Hematopoietic multipotent progenitor cell treated with erythropoietin and hydrocortisone succinate and interleukin-3 and kit ligand, for 4 days (in vitro differentiated cells): Measurements from ENCODE around the gene CLSTN1.
A peak's percentile ranks its signal among the peaks of the same experiment; 100 is the strongest.
"Not testable (repeated sequence)": the region's sequence is repeated elsewhere in the genome, so short reads cannot be mapped to it uniquely, and the experiment has no call there.

Experiments used
- DNase-seq: peaks from one replicate; pipeline ENCODE4 v3.0.0-alpha.2; 2015

CLSTN1 gene

DNA sequence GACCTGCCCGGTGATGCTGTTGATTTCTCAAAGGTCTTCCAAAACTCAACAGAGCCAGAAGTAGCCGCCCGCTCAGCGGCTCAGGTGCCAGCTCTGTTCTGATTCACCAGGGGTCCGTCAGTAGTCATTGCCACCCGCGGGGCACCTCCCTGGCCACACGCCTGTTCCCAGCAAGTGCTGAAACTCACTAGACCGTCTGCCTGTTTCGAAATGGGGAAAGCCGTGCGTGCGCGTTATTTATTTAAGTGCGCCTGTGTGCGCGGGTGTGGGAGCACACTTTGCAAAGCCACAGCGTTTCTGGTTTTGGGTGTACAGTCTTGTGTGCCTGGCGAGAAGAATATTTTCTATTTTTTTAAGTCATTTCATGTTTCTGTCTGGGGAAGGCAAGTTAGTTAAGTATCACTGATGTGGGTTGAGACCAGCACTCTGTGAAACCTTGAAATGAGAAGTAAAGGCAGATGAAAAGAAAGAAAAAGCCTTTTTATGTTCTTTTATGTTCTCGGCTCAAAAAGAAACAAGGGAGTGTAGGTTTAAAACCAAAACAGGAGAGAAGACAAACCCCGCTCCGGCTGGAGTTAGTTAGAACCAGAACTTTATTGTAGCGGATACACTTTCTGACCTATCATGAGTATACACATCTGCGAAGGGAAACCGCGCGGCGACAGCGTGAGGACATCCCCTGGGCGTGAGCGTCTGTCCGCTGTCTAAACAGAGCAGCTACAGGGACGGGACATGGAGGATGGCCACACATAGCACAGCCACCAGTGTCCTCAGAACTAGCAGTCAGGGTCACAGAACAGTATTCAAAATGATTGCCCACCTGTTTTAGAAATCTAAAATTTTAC, 95.1 kb downstream of the CLSTN1 start:
- no peak for DNase-seq

DNA sequence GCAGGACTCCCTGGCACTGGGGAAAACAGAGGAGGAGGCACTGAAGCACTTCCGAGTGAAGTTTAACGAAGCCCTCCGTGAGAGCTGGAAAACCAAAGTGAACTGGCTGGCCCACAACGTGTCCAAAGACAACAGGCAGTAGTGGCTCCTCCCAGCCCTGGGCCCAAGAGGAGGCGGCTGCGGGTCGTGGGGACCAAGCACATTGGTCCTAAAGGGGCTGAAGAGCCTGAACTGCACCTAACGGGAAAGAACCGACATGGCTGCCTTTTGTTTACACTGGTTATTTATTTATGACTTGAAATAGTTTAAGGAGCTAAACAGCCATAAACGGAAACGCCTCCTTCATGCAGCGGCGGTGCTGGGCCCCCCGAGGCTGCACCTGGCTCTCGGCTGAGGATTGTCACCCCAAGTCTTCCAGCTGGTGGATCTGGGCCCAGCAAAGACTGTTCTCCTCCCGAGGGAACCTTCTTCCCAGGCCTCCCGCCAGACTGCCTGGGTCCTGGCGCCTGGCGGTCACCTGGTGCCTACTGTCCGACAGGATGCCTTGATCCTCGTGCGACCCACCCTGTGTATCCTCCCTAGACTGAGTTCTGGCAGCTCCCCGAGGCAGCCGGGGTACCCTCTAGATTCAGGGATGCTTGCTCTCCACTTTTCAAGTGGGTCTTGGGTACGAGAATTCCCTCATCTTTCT, 96.7 kb downstream of the CLSTN1 start:
- no peak for DNase-seq

DNA sequence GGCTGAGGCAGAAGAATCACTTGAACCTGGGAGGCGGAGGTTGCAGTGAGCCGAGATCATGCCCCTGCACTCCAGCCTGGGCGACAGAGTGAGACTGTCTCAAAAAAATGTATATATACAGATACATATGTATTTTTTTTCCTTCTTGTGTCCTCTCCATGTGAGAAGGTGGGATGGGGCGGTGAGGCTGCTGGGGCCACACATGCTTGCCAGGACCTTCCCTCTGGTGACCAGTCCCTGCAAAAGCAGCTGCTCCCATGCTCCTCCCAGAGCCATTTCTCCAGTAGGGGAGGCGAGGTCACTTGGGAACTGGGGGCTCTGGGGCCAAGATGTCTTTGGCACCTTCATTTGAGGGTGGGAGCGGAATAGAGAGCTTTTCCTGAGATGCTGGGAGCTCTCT, 97.4 kb downstream of the CLSTN1 start:
- DNase-seq = no peak

DNA sequence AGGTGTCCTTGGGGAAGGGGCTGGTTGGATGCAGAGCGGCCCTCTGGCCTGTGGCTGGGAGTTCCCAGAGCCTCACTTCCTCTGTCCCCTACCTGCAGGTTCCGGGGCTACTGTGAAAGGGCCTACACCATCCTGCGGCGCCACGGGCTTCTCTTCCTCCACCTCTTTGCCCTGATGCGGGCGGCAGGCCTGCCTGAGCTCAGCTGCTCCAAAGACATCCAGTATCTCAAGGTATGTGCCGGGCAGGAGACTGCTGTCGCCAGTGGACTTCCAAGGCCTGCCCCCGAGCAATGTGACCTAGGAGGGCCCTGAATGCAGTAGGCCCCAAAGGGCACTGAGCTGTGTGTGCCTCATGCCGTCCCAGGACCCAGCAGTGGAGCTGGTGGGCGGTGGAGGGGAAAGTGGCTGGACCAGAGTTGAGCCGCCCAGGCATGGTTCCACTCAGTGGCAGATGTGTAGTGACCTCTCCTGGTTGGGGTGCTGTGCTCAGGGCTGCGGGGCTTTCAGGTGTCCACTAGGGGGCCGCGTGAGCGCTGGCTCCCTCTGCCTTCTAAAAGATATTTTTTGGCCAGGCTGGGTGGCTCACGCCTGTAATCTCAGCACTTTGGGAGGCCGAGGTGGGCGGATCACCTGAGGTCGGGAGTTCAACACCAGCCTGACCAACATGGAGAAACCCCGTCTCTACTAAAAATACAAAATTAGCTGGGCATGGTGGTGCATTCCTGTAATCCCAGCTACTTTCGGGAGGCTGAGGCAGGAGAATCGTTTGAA, 98.9 kb downstream of the CLSTN1 start:
- peak; percentile 87 for DNase-seq

DNA sequence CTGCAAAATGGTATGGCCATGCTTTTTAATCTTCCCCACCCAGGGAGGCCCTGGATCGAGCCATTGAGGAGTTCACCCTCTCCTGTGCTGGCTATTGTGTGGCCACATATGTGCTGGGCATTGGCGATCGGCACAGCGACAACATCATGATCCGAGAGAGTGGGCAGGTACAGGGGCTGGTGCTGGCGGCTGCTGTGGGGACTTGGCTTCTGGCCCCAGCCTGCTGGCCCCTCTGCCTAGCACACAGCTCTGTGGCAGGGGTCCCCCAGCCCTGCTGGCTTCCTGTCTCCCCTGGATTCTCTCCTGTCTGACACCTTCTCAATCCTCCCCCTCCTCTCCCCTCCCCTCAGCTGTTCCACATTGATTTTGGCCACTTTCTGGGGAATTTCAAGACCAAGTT, 99.8 kb downstream of the CLSTN1 start:
- DNase-seq = no peak

DNA sequence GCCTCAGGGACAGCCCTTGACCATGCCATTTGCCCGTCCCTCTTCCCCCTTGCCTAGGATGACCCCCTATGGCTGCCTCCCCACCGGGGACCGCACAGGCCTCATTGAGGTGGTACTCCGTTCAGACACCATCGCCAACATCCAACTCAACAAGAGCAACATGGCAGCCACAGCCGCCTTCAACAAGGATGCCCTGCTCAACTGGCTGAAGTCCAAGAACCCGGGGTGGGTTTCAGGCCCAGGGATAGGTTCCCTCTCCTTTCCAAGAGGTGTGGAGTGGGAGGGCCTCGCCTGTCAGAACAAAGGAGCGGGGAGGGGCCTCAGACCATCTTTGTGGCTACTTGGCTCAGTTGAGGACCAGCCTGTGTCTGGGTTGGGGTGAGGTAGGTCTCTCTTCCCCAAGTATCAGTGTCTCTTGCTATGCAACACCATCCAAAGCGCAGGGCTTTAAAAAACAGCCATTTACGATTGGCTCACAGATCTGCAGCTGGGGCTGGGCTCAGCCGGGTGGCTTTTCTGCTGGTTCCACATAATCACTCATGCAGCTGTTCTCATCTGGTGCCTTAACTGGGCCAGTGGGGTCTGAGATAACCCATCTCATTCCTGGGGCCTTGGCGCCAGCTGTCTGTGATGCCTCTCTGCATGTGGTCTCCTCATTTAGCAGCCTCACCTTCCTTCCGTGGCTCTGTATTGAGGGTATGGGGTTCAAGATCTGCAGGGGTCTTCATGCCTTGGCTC, 100.5 kb downstream of the CLSTN1 start:
- DNase-seq = no peak

DNA sequence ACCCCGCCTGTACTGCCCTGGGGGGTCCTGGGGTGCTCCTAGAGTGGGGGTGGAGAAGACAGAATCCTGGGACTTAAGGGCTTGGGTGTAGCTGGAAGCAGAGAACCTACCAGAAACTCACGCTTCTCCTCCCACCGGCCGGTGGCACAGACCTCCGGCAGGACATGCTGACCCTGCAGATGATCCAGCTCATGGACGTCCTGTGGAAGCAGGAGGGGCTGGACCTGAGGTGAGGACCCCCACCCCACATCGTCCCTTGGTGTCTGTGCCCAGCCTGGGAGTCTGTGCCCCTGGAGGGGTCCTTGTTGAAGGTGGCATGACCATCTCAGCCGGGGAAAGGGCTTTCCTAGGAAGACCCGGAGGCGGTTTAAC, 101.4 kb downstream of the CLSTN1 start:
- no peak for DNase-seq

DNA sequence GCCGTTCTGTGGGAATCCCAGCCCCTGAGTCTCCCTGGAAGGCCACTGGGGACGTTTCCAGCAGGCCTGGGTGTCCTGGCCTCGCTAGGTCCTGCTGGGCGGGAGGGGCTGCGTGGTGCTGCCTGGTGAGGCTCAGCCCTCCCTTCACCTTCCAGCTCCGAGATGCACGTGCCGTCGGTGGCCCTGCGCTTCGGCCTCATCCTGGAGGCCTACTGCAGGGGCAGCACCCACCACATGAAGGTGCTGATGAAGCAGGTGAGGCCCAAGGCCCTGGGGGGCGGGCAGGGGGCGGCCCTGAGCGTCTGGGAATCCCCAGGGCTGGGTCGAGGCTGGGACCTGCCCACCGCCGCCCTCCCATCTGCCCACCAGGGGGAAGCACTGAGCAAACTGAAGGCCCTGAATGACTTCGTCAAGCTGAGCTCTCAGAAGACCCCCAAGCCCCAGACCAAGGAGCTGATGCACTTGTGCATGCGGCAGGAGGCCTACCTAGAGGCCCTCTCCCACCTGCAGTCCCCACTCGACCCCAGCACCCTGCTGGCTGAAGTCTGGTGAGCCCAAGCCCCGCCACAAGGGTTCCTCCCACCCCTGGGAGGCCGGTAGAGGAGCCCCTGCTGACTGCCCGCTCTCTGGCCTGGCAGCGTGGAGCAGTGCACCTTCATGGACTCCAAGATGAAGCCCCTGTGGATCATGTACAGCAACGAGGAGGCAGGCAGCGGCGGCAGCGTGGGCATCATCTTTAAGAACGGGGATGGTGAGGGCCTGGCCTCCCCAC, 102.0 kb downstream of the CLSTN1 start:
- DNase-seq = peak; percentile 69

DNA sequence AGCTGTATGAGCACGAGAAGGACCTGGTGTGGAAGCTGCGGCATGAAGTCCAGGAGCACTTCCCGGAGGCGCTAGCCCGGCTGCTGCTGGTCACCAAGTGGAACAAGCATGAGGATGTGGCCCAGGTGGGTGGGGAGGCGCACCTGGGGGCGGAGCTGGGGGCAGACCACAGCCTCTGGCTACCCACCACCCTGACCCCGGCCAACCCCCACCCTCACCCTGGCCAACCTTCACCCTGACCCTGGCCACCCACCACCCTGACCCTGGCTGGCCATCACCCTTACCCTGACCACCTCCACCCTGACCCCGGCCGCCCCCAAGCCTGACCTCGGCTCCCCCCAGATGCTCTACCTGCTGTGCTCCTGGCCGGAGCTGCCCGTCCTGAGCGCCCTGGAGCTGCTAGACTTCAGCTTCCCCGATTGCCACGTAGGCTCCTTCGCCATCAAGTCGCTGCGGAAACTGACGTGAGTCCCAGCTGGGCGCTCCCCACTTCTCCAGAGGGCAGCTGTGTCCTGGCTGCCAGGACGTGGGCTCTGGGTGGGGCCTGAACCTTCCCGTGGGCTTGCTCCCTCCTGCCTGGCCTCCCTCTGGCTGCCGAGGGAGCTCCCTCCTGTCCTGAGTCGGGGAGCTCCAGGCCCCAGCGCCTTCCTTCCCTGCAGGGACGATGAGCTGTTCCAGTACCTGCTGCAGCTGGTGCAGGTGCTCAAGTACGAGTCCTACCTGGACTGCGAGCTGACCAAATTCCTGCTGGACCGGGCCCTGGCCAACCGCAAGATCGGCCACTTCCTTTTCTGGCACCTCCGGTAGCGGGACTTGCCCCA, 102.8 kb downstream of the CLSTN1 start:
- no peak for DNase-seq

DNA sequence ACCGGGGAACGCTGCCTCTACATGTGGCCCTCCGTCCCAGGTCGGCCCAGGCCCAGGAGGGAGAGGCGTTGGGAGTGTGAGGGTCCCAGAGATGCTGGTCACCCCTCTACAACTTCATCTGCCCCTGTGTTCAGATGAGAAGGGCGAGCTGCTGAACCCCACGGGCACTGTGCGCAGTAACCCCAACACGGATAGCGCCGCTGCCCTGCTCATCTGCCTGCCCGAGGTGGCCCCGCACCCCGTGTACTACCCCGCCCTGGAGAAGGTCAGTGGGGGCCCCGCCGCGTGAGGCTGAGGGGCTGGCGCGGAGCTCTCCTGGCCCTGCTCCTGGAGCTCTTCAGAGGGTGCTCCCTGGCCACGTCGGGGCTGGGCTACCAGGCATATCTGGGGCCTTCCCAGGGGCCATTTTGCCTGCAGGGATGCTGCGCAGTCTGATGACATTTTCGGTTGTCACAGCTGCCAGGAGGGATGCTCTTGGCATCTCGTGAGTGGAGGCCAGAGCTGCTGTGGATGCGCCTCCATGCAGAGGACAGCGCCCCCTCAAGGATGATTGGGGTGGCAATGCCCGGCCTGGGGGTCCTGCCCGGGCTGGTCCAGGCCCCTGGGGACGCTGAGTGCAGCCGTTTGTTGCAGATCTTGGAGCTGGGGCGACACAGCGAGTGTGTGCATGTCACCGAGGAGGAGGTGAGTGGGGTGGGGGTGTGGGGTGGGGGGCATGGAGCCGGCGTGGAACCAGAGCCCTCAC, 103.6 kb downstream of the CLSTN1 start:
- no peak for DNase-seq

DNA sequence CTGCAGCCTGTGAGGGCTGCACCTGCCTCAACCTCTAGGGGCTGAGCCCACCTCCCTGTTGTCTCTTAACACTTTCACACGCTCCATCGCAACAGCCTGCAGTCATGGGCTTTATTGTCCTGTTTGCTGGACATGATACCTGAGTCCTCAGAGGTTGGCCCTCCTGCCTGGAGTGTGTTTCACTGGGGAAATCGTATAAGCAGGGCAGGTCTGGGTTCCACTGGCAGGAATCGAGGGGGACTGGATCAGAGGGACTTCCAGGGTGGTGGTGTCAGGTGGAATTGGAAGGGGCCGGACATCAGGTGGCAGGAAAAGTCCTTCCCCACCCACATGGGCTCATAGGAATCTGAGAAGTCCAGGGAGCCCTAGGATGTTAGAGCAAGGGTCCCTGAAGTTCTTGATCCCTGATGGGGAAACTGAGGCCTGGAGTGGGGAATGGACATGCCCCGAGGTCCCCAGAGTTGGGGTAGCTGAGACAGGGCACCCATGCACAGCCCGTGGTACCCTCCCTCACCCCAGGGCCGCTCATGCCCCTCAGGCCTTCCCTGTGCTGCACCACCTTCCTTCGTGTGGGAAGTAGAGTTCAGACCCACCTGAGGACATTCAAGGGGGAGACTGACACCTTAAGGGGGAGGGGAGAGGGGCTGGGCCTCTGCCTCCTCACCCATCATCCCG, 105.6 kb downstream of the CLSTN1 start:
- no peak for DNase-seq

DNA sequence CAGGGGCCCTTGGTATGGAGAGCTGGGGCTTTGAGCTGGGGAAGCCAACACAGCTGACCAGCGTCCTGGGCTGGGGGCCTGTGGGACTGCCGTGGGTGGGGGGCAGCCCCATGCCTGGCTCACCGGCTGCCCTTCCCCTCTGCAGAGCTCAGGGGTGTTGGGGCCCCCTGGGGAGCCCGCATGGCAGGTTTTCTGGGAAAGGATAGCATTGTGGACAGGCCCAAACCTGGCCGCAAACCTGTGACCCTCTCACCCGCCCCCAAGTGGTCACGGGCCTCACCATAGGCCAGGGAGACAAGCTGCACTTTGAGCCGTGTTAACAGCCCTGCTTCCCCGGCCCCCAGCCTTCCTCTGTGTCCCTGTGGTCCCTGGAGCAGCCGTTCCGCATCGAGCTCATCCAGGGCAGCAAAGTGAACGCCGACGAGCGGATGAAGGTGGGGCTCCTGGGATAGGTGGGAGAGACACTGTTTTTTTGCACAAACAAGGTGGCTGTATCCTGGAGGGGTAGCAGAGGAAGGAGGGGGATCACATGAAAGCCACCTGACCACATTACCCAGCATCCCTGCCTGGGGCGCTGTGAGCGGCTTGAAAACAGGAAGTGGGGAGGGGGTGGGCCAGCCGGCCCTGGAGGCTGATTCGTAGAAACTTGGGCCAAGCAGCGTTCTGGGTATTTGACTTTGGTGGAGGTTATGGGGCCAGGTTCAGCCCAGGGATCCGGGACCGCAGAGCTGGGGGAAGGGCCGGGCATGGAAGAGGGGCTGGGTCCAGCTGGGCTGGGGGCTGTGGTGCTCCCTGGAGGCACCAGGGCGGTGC, 106.4 kb downstream of the CLSTN1 start:
- peak; percentile 99 for DNase-seq

DNA sequence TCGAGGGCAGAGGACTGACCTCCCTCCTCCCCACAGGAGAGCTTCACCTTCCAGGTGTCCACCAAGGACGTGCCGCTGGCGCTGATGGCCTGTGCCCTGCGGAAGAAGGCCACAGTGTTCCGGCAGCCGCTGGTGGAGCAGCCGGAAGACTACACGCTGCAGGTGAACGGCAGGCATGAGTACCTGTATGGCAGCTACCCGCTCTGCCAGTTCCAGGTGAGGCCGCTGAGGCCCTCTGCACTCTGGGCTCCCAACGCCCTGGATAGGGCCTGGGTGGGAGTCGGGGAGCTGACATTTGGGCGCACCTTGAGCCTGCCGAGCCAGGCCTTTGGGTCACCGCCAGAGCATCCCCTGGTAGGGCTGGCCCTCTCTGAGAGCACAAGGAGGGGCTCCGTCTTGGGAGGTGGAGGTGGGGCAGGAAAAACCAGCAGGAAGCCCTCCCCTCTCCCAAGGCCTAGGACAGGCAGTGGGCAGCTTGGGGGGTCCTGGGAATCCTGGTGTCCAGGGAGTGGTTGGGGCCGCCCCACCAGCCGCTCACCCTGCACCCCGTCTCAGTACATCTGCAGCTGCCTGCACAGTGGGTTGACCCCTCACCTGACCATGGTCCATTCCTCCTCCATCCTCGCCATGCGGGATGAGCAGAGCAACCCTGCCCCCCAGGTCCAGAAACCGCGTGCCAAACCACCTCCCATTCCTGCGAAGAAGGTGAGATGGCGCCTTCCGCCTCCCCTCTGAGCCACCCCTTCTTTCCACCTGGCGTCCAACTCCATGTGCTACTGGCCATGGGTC, 107.2 kb downstream of the CLSTN1 start:
- no peak for DNase-seq

DNA sequence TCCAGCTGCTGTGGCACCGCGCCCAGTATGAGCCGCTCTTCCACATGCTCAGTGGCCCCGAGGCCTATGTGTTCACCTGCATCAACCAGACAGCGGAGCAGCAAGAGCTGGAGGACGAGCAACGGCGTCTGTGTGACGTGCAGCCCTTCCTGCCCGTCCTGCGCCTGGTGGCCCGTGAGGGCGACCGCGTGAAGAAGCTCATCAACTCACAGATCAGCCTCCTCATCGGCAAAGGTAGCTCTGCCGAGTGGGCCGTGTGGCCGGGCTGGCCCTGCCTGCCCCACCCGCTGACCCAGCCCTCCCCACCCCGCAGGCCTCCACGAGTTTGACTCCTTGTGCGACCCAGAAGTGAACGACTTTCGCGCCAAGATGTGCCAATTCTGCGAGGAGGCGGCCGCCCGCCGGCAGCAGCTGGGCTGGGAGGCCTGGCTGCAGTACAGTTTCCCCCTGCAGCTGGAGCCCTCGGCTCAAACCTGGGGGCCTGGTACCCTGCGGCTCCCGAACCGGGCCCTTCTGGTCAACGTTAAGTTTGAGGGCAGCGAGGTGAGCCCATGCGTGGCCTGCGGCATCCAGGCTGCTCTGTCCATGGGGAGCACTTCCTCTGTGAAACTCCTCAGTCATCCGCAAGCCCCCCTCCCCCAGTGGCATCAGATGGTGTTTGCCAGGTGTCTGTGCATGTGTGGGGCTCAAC, 108.1 kb downstream of the CLSTN1 start:
- no peak for DNase-seq

DNA sequence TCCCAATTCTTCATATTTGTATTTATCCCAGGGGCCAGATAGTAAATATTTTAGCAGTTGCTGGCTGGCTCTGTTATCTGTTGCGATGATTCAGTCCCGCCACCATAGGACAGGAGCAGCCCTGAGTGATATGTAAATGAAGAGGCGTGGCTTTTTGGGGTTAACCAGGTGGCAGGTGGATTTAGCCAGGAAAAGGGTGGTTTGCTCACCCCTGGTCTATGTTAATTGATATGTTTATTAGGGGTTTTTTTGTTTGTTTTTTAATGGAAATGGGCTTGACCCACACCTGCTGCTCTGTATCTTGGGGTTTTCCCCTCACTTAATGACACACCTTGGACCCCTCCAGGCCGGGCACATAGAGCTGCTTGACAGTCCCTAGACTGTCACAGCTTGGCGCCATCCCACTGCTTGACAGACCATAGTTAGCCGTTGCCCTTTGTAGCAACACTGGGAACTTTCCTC, 109.5 kb downstream of the CLSTN1 start:
- no peak for DNase-seq

DNA sequence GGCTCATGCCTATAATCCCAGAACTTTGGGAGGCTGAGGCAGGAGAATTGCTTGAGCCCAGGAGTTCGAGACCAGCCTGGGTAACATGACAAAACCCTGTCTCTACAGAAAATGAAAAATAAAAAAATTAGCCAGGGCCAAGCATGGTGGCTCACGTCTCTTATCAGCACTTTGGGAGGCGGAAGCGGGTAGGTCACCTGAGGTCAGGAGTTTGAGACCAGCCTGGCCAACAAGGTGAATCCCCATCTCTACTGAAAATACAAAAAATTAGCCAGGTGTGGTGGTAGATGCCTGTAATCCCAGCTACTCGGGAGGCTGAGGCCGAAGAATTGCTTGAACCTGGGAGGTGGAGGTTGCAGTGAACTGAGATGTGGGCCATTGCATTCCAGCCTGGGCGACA, 111.0 kb downstream of the CLSTN1 start:
- DNase-seq = not testable (repeated sequence)

DNA sequence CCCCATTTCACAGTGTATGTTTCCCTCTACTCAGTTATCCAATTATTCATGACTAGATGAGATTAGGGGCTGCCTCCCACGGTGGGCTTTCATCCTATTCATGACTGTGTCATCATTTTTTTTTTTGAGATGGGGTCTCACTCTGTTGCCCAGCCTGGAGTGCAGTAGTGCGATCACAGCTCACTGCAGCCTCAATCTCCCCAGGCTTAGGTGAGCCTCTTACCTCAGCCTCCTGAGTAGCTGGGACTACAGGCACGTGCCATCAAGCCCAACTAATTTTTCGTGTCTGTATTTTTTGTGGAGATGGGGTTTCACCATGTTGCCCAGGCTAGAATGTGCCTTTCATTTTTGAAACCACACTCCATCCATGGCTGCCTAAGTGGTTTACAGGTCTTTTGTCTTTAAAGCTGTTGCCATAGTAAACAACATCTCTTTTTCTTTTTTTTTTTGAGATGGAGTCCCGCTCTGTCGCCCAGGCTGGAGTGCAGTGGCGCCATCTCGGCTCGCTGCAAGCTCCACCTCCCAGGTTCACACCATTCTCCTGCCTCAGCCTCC, 112.2 kb downstream of the CLSTN1 start:
- DNase-seq = no peak
